GM18909 (cell line): ENCODE results near the gene ALK.
"Not testable (repeated sequence)": the region's sequence is repeated elsewhere in the genome, so short reads cannot be mapped to it uniquely, and the experiment has no call there.

Experiments
- ATAC-seq: cut with Tn5 transposase; IDR thresholded peaks from one replicate; pipeline ENCODE4 v1.9.1; 2021; ENCODE audit warnings: mild to moderate bottlenecking; ENCODE audit not compliant: unreplicated experiment, poor library complexity

The ALK gene

GRCh38 chr2:29273685-29274611, 647.4 kb downstream of the ALK start:
- ATAC-seq = no peak

- ATAC-seq = no peak
These were observed 648.2 kb downstream of the ALK start for GRCh38 chr2:29273004-29273684.

- no peak for ATAC-seq
These were observed 649.1 kb downstream of the ALK start for GRCh38 chr2:29272311-29272710.

- ATAC-seq = no peak
These were observed 650.7 kb downstream of the ALK start for GRCh38 chr2:29270701-29271121.

GRCh38 chr2:29269765-29270109, 651.6 kb downstream of the ALK start:
- ATAC-seq = no peak

GRCh38 chr2:29269095-29269764, 652.2 kb downstream of the ALK start:
- ATAC-seq = no peak

- no peak for ATAC-seq
These were observed 653.7 kb downstream of the ALK start for GRCh38 chr2:29267720-29268119.

- ATAC-seq = no peak
These were observed 657.5 kb downstream of the ALK start for GRCh38 chr2:29263886-29264285.

GRCh38 chr2:29262681-29263260, 658.6 kb downstream of the ALK start:
- no peak for ATAC-seq

- ATAC-seq = no peak
These were observed 660.4 kb downstream of the ALK start for GRCh38 chr2:29261003-29261402.

GRCh38 chr2:29260142-29260772, 661.1 kb downstream of the ALK start:
- no peak for ATAC-seq

GRCh38 chr2:29259221-29259620, 662.2 kb downstream of the ALK start:
- ATAC-seq = no peak

- ATAC-seq = no peak
These were observed 666.4 kb downstream of the ALK start for GRCh38 chr2:29255004-29255403.

GRCh38 chr2:29253495-29254275, 667.7 kb downstream of the ALK start:
- ATAC-seq = not testable (repeated sequence)

- no peak for ATAC-seq
These were observed 668.4 kb downstream of the ALK start for GRCh38 chr2:29253026-29253425.

GRCh38 chr2:29251406-29251805, 670.0 kb downstream of the ALK start:
- ATAC-seq = no peak

- ATAC-seq = no peak
These were observed 670.4 kb downstream of the ALK start for GRCh38 chr2:29250977-29251376.

- no peak for ATAC-seq
These were observed 671.6 kb downstream of the ALK start for GRCh38 chr2:29249666-29250253.

GRCh38 chr2:29247336-29247914, 674.0 kb downstream of the ALK start:
- ATAC-seq = no peak
